Measurements from ENCODE around the gene CPNE8. TPM values are rescaled to one million over a fixed set of nuclear protein-coding genes. Genes with fewer than 3 reads are reported as not detected.
A peak's percentile ranks its signal among the peaks of the same experiment; 100 is the strongest.

Gene CPNE8
- total RNA-seq, 2 donors from 2014 or later = 26.4 to 27.6 TPM

- ATAC-seq (peak; percentile 85 to 90), DNase-seq (peak; percentile 93)
- intact Hi-C loops (cut with DNase I) = loop anchor here in 1 of 2 donors (5.0 kb wide), 1 partner anchor 238 kb away; no protein-coding TSS in a partner anchor
These were observed 583 bp downstream of the CPNE8 start for GRCh38 chr12:38904537-38905479.

DNA sequence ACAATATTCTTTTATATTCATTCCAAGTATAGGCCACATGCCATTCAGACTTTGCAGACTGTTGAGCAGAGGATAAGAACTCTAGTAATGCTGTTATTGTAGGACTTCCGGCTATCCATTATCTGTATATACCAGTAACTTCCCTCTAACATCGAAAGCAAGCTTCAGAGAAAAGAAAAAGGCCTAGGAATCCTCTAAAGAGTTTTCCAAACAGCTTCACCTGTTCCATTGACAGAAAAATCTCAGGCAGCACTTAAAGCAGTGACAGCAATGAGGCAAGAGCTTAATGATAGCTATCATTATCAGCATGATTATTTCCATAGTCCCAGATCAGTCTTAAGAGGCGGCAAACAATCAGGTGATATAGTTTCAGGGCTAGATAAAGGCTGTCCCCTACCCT, 1.8 kb downstream of the CPNE8 start:
- intact Hi-C loops (cut with DNase I) = no loop called here
- ATAC-seq (no peak), DNase-seq (no peak)

GRCh38 chr12:38898001-38898684, 7.2 kb downstream of the CPNE8 start:
- intact Hi-C loops (cut with DNase I) = no loop called here
- no peak for ATAC-seq
- no peak for DNase-seq

DNA sequence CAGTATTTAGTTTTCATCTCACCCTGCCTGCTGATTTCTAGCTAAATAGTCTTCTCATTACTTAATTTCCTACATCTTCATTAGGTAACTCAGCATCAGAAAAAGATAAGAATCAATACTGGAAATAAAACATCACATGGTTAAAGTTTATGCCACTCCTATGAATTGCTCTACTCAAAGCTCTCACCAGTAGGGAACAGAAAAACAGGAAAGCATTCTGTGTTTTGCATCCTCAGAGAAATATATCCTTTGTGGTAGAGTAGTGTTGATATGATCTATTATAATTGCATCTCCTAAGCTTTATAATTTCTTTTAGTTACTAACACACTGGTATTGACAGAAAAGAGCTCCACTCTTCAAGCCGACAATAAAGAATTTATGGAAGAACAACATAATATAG, 9.9 kb downstream of the CPNE8 start:
- intact Hi-C loops (cut with DNase I) = no loop called here
- ATAC-seq = no peak
- DNase-seq = no peak

DNA sequence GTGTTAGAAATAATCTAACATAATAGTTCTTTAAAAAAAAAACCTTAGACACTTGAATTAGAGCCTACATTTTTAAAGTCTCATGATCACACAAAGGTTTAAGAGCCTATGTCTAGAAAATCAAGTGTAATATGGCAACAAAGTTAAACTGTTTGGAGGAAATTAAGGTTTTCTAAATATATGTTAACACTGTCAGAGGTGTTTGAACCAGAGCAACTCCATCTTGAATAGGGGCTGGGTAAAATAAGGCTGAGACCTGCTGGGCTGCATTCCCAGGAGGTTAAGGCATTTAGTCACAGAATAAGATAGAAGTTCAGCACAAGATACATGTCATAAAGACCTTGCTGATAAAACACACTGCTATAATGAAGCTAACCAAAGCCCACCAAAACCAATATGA, 12.4 kb downstream of the CPNE8 start:
- DNase-seq (no peak), ATAC-seq (no peak)
- intact Hi-C loops (cut with DNase I) = loop anchor here in 1 of 2 donors (5.0 kb wide), 1 partner anchor 71 kb away; no protein-coding TSS in a partner anchor

- intact Hi-C loops (cut with DNase I) = loop anchor here in 1 of 2 donors (5.0 kb wide), 1 partner anchor 70 kb away; no protein-coding TSS in a partner anchor
- DNase-seq (peak; percentile 24), ATAC-seq (peak; percentile 89 to 95)
These were observed 13.2 kb downstream of the CPNE8 start for GRCh38 chr12:38892087-38892786.

- DNase-seq = no peak
- ATAC-seq = no peak
- intact Hi-C loops (cut with DNase I) = loop anchor here in 1 of 2 donors (5.0 kb wide), 1 partner anchor 68 kb away; no protein-coding TSS in a partner anchor
These were observed 15.1 kb downstream of the CPNE8 start for GRCh38 chr12:38890102-38890855.

DNA sequence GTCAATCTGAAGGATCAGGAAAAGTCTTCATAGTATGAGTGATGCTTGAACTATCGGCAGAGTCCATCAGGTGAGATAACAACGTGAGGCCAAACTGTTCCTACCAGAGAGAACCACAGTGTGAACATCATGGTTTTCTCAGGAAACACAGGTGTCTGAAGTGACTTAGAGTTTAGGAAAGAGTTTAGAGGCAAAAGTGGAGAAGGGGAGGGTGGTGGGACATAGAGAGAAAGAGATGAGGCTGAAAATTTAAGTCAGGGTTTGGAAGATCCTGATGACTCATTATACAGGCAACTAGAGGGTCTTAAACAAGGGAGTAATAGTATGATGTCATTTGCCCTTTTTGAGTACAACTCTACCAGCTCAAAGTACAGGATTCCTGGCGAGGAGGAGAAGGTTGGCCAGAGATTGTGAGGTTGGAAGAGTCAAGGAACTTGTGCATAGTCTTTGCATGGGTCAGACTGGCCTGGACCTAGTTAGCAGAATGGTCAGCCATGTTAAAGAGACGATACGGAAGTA, 16.0 kb downstream of the CPNE8 start:
- intact Hi-C loops (cut with DNase I) = no loop called here
- ATAC-seq (no peak), DNase-seq (no peak)

- intact Hi-C loops (cut with DNase I) = no loop called here
- no peak for DNase-seq
- no peak for ATAC-seq
These were observed 17.6 kb downstream of the CPNE8 start for GRCh38 chr12:38887770-38888169.

DNA sequence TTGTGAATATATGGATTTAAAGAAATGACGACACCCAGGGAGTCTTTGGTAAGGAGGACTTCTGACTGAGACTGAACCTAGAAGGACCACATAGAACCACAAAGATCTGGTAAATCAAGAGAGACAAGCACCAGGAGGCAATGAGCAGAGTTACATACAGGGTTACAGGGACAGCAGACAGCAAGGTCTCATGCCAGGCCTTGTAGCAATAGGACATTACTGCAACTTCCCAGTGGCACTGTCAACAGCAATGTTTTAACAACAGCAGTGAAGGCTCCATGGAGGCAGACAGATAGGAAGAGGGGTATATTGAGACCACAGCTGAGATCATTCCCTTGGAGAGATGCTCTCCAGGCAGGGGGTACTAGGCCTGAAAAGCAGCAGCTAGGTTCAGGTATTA, 18.5 kb downstream of the CPNE8 start:
- intact Hi-C loops (cut with DNase I) = no loop called here
- ATAC-seq = peak in 1 of 2 donors; percentile 27
- DNase-seq = no peak

- intact Hi-C loops (cut with DNase I) = no loop called here
- ATAC-seq (peak; percentile 51 to 68), DNase-seq (peak; percentile 73)
These were observed 19.3 kb downstream of the CPNE8 start for GRCh38 chr12:38886064-38886463.

DNA sequence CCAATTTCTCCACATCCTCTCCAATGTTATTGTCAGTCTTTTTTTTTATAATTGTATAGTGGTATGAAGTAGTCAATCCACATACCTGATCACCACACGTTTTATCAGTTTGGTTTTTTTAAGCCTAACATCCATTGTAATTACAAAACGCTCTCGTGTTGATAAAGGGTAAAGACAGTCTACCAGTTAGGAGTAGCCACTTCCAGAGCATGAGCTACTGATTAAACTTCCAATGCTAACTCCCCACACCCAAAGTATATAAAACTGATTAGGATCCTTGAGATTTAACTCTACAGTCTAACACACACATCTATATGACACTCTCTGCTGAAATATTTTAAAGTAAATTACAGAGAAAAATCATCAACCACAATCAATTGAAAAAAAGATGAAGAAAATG, 20.7 kb downstream of the CPNE8 start:
- DNase-seq (no peak), ATAC-seq (no peak)
- intact Hi-C loops (cut with DNase I) = no loop called here

- intact Hi-C loops (cut with DNase I) = no loop called here
- ATAC-seq = peak; percentile 73 to 78
- DNase-seq = no peak
These were observed 21.7 kb downstream of the CPNE8 start for GRCh38 chr12:38883629-38884134.

DNA sequence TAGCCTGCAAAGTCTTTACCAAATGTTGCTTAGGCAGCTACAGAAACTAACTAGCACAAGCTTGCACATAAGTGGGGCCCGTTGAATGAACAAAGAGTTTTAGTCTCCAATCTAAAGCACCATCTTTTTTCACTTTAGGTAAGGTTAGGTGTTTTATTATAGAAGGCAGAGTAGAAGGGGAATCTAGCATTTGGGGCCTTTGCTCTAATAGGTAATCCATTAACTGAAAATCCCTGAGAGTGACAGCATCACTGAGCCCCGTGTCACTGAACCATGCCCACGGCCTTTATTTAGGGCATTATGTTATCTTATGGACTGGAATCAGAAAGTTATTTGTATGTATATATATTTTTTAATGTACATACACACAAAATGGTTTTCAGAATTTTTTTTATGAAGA, 25.1 kb downstream of the CPNE8 start:
- intact Hi-C loops (cut with DNase I) = no loop called here
- no peak for ATAC-seq
- no peak for DNase-seq

DNA sequence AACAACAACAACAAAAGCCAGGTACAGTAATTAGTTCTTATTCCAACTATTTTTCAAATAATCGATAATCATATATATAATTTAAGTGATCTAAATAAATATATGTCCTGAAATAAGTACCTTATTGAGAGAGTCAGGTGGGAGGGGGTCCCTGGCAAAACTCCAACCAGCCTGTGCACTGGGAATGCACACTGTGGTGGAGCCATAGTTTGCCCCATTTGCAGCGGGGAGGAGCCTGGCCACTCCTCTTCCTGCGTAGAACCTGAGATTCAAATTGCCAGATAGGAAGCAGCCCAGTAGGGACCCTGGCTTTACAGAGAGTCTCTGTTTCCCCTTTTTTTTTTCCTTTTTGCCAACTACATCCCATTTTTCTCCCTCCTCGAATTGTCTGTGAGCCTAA, 26.4 kb downstream of the CPNE8 start:
- DNase-seq (no peak), ATAC-seq (no peak)
- intact Hi-C loops (cut with DNase I) = no loop called here

- intact Hi-C loops (cut with DNase I) = no loop called here
- DNase-seq (no peak), ATAC-seq (no peak)
These were observed 27.1 kb downstream of the CPNE8 start for GRCh38 chr12:38878333-38878705.

GRCh38 chr12:38875586-38876228, 29.7 kb downstream of the CPNE8 start:
- intact Hi-C loops (cut with DNase I) = no loop called here
- no peak for ATAC-seq
- DNase-seq = no peak

- ATAC-seq (no peak), DNase-seq (no peak)
- intact Hi-C loops (cut with DNase I) = no loop called here
These were observed 32.8 kb downstream of the CPNE8 start for GRCh38 chr12:38872561-38872960.
